HUDEP-2 (cell line): ENCODE data around the gene FAM161A.

ENCODE experiments used
- DNase-seq, 76 experiments: peaks; one replicate each; lab custom pipeline; 2025; ENCODE audit not compliant: unreplicated experiment in 76 of 76; lab: John Stamatoyannopoulos, UW

FAM161A gene

DNA sequence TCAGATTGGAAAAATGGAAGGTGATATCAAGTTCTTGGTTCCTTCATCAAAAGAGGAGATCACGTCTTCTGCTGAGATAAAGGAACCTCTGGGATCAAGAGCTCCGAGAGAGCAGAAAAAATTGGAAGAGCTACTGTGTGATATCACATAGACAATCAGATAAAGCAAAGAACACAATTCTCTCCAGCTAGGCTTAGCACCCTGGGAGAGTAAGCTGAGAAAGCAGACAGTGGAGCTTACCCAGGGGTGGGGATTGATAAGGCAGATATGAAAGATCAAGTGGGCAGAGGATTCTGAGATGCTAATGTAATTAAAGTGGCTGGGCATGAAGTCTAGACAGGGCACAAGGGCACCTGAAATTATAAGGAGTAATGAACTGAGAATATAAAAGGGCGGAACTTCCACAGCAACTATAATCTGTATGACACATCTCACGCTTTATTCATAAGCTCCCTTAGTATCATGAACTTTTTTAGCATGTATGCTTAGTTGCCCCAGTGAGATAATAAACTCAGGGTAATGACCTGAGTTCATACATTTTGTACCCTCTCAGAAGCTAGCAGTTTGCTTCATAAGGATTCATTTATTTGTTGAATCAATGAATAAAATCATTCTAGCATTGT lies 65.8 kb downstream of the FAM161A start:
- no peak for DNase-seq

DNA sequence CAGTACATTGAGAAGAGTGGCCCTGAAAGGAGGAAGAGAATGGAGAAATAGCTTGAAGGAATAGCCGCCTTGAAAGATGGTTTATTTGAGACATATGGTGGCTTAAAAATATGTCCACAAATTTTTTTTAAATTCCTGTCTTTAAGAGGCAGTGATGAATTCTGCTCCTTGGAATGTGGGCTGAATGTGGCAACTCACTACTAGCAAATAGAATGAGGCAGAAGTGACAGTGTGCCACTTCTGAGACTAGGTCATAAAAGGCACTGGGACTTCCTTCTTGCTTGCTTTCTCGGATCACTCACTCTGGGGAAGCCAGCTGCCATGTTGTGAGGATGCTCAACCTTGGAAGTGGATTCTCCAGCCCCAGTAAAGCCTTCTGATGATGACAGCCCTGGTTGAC lies 67.0 kb downstream of the FAM161A start:
- DNase-seq: no peak

DNA sequence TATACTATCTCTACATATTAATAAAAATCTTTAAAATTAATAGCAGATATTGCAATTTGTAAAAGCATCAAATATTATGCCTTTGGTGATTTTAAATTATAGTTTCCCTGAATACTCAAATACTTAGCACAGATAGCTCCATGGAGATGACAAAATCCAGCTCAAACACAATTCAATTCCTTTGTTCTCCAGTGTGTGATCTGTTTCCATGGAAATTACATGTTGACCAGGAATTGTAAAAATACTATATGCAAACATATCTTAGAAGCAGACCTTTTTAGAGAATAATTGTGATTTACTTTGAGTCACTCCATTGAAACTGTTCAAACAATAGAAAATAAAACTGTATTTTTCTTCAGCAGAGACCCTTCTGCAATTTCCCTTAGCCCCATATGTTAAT lies 68.3 kb downstream of the FAM161A start:
- no peak for DNase-seq

DNA sequence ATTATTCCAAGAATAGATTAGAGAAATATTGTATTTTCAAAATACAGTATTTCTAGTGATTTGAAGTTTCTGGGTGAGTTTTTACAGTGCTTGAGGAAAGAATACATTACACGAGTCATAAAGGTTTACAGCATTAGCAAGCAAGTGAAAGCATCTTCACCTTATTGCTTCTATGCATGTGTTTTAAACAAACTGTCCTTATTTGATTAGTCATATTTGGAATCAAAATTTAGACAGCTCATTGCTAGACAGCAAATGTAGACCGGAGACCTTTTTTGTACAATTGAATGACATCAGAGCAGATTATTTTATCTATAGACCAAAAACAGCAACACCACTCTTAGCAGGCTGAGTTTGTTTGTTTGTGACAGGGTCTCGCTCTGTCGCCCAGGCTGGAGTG lies 69.2 kb downstream of the FAM161A start:
- no peak for DNase-seq

DNA sequence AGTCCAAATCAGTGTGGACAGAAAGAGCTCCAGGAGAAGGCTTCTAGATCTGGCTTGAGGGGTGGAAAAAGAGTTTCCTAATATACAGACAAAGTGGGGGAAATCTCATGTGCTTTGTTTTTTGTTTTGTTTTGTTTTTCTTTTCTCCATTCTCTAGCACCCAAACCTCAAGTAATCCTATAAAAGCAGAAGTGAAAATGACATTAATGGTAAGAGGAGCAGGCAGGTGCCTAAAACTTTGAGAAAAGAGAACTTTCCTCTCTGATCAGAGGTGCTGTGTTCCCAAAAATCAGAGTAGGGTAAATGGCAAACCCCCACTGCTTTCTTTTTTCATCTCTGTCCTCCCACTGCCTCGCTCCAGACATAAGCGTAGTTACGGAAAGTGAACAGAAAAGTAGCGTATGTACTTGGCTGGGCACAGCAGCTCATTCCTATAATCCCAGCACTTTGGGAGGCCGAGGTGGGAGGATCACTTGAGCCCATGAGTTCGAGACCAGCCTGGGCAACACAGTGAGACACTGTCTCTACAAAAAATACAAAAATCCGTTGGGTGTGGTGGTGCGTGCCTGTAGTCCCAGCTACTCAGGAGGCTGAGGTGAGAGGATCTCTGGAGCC lies 77.8 kb downstream of the FAM161A start:
- DNase-seq: no peak
